Naive thymus-derived CD8-positive, alpha-beta T cell (primary cell): ENCODE measurements around the gene RDH12. TPM values are rescaled to one million over a fixed set of nuclear protein-coding genes. Genes with fewer than 3 reads are reported as not detected.

Experiments
- ATAC-seq, 2 donors: fragments of 150-1000 bp; cut with Tn5 transposase in 1 of 2; sonication (Bioruptor Pico), chemical (Tn5 transposase) in 1 of 2; 1 replicate in 1 of 2; 2 replicates in 1 of 2; pipeline ENCODE4 v1.10.0; 2021; ENCODE audit warnings: mild to moderate bottlenecking in 2 of 2, moderate library complexity in 2 of 2
- POLR2A ChIA-PET: fragments of 350-600 bp; sonication (Branson Sonifier 250); formaldehyde crosslinking; loops from one replicate; lab custom pipeline; 2021; ENCODE audit warnings: antibody characterized with exemption; lab: Charles Lee
- DNase-seq, 10 donors: peaks; one replicate each; pipeline versions ENCODE4 v3.0.0 to v3.0.0-alpha.2; 2020 to 2022
- H3K27ac Mint-ChIP-seq, 10 donors: one replicate each; pipeline ENCODE4 v1.8.0; 2020 to 2022; ENCODE audit warnings: mild to moderate bottlenecking in 10 of 10, mixed read lengths in 10 of 10, moderate library complexity in 4 of 10, inconsistent platforms in 1 of 10
- H3K27me3 Mint-ChIP-seq, 5 donors: one replicate each; pipeline ENCODE4 v1.8.0; 2021 to 2022; ENCODE audit warnings: mixed read lengths in 5 of 5
- H3K36me3 Mint-ChIP-seq, 3 donors: one replicate each; pipeline ENCODE4 v1.8.0; 2020 to 2022; ENCODE audit warnings: mixed read lengths in 3 of 3, mild to moderate bottlenecking in 2 of 3, inconsistent platforms in 1 of 3
- H3K4me1 Mint-ChIP-seq, 4 donors: one replicate each; pipeline ENCODE4 v1.8.0; 2021 to 2022; ENCODE audit warnings: mixed read lengths in 4 of 4
- H3K4me3 Mint-ChIP-seq, 10 donors: one replicate each; pipeline ENCODE4 v1.8.0; 2020 to 2022; ENCODE audit warnings: mild to moderate bottlenecking in 10 of 10, mixed read lengths in 10 of 10, moderate library complexity in 6 of 10, inconsistent platforms in 1 of 10
- H3K9me3 Mint-ChIP-seq, 9 donors: one replicate each; pipeline ENCODE4 v1.8.0; 2020 to 2022; ENCODE audit warnings: mixed read lengths in 9 of 9, mild to moderate bottlenecking in 3 of 9, inconsistent platforms in 1 of 9, moderate library complexity in 1 of 9
- polyA plus RNA-seq, 3 donors: library from polyadenylated mRNA; unstranded; fragments of 300-500 nt; fragmentation: Illumina TruSeq; gene quantifications; one replicate each; pipeline ENCODE4 v1.2.3, GENCODE V29; 2021
- total RNA-seq, 8 experiments: library from RNA in 2 of 8; stranded (reverse) in 2 of 8; gene quantifications; one replicate each; pipeline ENCODE4 v1.2.3 and lab custom pipeline; 2021 to 2026

RDH12 gene
- total and polyA plus RNA-seq, 5 experiments from 2014 or later, result not detected

DNA sequence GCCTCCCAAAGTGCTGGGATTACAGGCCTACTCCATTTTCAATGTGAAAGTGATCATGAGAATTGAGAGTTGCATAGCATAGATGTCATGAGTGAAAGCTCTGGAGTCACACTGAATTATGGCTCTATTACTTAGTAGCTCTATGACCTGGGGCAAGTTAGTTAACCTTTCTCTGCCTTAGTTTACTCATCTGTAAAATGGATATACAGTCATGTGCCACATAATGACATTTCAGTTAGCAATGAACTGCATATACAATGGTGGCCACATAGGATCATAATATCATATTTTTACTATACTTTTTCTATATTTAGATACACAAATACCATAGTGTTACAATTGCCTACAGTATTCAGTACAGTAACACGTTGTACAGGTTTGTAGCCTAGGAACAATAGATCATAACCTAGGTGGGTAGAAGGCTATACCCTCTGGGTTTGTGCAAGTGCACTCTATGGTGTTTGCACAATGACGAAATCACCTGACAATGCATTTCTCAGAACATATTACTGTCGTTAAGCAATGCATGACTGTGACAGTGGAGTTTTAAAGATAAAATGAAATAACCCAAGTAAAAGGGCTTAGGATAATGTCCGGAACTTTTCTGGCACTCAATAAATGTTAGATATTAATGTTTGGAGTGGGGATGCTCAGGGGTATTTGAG, 61.6 kb downstream of the RDH12 start:
- H3K27ac Mint-ChIP-seq, result no peak overlapping the region
- no peaks in the 10 kb centered on the region for H3K9me3 Mint-ChIP-seq
- peaks cover 0 to 84% (median 27%) of the 10 kb centered on the region in 3 donors for H3K36me3 Mint-ChIP-seq
- no peaks in the 10 kb centered on the region for H3K27me3 Mint-ChIP-seq
- DNase-seq, result no peak
- H3K4me1 Mint-ChIP-seq, result peaks cover 0 to 7% (median 0%) of the 10 kb centered on the region in 4 donors
- ATAC-seq, result no peak
- POLR2A ChIA-PET, result no interaction called here
- H3K4me3 Mint-ChIP-seq, result no peak overlapping the region

DNA sequence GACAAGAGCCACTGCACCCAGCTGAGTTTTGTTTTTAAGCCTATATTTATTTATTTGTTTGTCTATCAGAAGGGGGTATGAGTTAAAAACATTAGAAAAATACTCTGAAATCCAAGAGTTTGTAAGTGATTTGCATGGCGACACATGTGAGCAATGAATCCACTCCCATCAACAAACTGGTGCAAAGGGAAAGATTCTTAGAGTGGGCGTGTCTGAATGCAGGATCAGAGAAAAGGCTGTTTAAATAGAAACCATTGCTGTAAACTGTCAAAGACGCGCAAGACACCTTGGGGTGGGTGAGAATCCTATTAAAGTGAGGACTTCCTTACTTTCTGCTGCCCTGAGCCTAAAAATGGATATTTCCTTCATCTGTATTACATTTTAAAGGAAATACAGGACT, 62.8 kb downstream of the RDH12 start:
- POLR2A ChIA-PET, result no interaction called here
- H3K4me1 Mint-ChIP-seq, result peaks cover 0 to 7% (median 0%) of the 10 kb centered on the region in 4 donors
- ATAC-seq, result no peak
- peak overlapping the region in 1 of 10 donors; percentile 42 for H3K27ac Mint-ChIP-seq
- H3K27me3 Mint-ChIP-seq, result no peaks in the 10 kb centered on the region
- no peak overlapping the region for H3K4me3 Mint-ChIP-seq
- no peaks in the 10 kb centered on the region for H3K9me3 Mint-ChIP-seq
- peaks cover 0 to 89% (median 29%) of the 10 kb centered on the region in 3 donors for H3K36me3 Mint-ChIP-seq
- DNase-seq, result no peak

DNA sequence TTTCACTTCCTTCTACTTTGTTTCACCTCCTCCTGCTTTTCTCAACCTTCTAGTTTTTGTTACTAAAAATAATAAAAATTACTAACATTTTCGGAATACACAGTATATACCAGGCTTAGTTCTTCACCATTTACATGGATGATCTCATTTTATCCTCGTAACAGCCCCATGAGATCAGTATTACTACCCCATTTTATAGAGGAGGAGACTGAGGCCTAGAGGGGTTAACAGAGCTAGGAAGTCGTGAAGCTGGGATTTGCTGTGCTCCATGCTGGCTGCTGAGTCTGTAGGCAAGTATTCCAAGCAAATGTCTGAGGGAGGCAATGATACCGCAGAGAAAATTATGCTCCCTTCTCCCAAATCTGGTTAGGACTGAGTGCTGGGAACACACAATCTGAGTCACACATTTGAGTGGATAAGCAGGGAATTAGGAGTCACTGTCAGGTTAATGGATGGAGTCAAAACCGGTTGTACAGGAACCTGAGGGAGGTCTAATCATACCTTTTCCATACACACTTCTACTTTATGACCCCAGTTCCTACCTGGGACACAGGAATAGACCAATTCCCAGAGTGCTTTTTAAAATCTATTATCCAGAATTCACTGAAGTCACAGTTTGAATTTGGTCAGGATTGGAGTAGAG, 63.6 kb downstream of the RDH12 start:
- POLR2A ChIA-PET, result no interaction called here
- Mint-ChIP-seq H3K36me3 (peaks cover 0 to 89% (median 27%) of the 10 kb centered on the region in 3 donors), H3K27ac (no peak overlapping the region), H3K9me3 (no peaks in the 10 kb centered on the region), H3K27me3 (no peaks in the 10 kb centered on the region), H3K4me3 (no peak overlapping the region), H3K4me1 (peaks cover 0 to 7% (median 0%) of the 10 kb centered on the region in 4 donors)
- ATAC-seq (no peak), DNase-seq (no peak)

DNA sequence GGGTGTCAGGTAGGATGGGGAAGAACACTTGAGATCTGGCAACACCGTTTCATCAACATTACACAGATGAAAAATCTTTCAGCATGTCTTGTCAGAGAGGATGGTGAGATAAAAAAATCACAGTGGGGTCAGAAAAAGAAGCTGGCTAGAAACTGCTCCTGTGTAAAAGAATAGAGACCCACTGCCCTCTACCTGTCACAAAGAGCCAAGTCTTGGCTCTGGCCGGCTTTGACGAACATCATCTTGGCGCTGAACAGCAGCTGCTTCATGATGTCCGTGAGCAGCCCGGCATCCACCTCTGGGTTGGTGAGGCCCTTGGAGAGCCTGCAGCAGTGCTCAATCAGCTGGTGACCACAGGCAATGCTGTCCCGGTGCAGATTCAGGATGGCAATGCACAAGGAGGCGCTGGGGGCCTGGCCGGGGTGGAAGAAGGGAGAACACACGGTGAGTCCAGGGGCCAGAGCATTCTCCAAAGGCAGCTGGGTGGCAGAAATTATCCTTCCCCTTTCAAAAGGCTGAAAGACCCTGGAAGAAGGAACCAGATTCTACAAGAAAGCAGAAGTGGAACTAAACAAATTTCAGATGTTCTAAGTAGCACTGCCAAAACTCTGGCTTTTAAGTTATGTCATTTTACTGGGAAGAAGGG, 64.5 kb downstream of the RDH12 start:
- peak overlapping the region in 1 of 10 donors; percentile 49 for H3K27ac Mint-ChIP-seq
- POLR2A ChIA-PET, result no interaction called here
- no peak overlapping the region for H3K4me3 Mint-ChIP-seq
- peaks cover 0 to 7% (median 0%) of the 10 kb centered on the region in 4 donors for H3K4me1 Mint-ChIP-seq
- DNase-seq, result no peak
- no peaks in the 10 kb centered on the region for H3K9me3 Mint-ChIP-seq
- no peak for ATAC-seq
- no peaks in the 10 kb centered on the region for H3K27me3 Mint-ChIP-seq
- peaks cover 0 to 87% (median 24%) of the 10 kb centered on the region in 3 donors for H3K36me3 Mint-ChIP-seq

DNA sequence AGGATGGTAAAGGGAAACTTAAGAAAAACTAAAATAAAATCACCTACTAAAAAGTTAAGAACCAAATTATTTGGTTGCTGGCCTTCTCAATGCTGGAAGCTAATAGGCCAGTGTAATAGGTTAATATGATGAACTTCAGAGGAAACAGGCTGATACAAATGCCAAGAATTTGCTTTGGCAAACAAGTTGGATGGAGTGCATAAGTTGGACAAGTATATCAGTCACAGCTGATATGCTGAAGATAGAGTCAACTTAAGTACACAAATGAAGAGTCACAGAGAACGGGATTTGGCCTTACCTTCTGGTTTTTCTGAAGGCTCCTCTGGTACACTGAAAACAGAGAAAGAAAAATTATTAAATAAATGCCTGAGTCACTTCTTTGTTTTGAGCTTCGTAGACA, 66.5 kb downstream of the RDH12 start:
- ATAC-seq (no peak), DNase-seq (no peak)
- no peak overlapping the region for H3K4me3 Mint-ChIP-seq
- H3K4me1 Mint-ChIP-seq, result peaks cover 0 to 7% (median 0%) of the 10 kb centered on the region in 4 donors
- H3K36me3 Mint-ChIP-seq, result peaks cover 10 to 91% (median 38%) of the 10 kb centered on the region in 3 donors
- H3K27me3 Mint-ChIP-seq, result no peaks in the 10 kb centered on the region
- no peaks in the 10 kb centered on the region for H3K9me3 Mint-ChIP-seq
- peak overlapping the region in 1 of 10 donors; percentile 57 for H3K27ac Mint-ChIP-seq
- POLR2A ChIA-PET, result no interaction called here

DNA sequence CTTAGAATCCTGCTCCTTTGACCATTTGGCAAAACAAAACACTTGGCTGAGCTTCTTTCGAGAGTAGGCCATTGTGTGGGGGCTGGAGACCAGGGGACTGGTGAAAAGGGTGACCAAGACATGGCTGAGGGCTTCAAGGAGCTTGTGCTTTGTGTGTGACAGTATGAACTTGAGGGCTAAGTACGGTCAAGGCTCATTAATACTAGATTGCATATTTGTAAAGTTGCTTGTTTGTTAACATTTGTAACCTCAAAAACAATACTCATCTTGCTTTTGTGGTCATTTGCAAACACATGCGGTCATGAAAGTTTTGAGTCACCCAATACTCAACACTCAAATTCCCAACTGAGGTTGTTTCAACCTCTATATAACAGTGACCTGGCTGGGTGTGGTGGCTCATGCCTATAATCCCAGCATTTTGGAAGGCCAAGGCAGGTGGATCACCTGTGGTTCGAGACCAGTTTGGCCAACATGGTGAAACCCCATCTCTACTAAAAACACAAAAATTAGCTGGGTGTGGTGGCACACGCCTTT, 72.2 kb downstream of the RDH12 start:
- no peaks in the 10 kb centered on the region for H3K27me3 Mint-ChIP-seq
- no peak for ATAC-seq
- H3K4me3 Mint-ChIP-seq, result no peak overlapping the region
- no peaks in the 10 kb centered on the region for H3K9me3 Mint-ChIP-seq
- POLR2A ChIA-PET, result no interaction called here
- peak overlapping the region in 1 of 10 donors; percentile 66 for H3K27ac Mint-ChIP-seq
- H3K4me1 Mint-ChIP-seq, result no peaks in the 10 kb centered on the region
- H3K36me3 Mint-ChIP-seq, result peaks cover 16 to 95% (median 45%) of the 10 kb centered on the region in 3 donors
- DNase-seq, result no peak

DNA sequence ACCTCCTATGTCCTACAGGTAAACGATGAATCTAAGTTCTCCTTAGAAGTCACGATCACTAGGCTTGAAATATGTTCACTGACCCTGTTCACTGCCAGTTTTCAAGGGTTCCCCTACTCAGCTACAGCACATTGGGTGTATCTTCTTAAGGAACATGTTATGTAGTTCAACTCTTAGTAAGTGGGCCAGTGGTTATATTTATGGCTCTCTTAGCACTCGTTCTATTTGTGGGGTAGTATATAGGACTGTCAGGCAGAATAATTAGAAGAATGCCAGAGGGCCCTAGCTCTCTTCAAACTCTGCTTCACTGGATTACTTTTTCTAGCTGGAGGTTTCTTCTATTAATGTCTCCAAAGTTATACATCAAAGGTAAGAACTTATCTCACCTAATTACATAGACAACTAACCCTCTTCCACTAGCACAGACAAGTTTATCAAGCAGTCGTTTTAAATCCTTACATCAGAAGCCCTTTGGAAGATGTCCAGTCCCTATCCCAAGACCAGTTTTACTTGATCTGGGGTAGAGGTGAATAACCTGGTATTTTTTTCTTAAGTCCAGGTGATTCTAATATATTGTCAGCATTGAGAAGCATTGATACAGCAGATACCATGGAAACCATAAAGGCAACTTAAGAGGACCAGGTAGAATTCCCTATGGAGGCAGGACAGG, 75.1 kb downstream of the RDH12 start:
- Mint-ChIP-seq H3K27ac (no peak overlapping the region), H3K36me3 (peaks cover 16 to 98% (median 47%) of the 10 kb centered on the region in 3 donors), H3K9me3 (no peaks in the 10 kb centered on the region), H3K4me1 (no peaks in the 10 kb centered on the region), H3K27me3 (no peaks in the 10 kb centered on the region), H3K4me3 (no peak overlapping the region)
- ATAC-seq (no peak), DNase-seq (no peak)
- POLR2A ChIA-PET, result no interaction called here

DNA sequence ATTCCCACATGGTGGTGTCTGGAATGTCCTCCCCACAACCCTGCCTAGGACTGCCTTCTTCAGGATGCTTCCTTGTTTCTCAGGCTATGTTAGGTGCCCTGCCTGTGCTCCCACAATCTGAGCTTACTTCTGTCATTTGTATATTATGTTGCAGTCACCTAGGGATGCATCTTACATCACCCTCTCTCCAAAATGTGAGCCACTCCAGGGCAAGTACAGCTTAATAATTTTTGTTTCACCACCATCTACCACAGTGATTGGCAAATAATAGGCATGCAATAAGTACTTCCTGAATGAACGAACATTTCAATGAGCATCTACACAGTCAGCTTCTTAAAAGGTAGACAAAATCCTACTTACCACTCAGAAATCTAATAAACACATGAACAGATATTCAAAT, 77.1 kb downstream of the RDH12 start:
- no peak for DNase-seq

DNA sequence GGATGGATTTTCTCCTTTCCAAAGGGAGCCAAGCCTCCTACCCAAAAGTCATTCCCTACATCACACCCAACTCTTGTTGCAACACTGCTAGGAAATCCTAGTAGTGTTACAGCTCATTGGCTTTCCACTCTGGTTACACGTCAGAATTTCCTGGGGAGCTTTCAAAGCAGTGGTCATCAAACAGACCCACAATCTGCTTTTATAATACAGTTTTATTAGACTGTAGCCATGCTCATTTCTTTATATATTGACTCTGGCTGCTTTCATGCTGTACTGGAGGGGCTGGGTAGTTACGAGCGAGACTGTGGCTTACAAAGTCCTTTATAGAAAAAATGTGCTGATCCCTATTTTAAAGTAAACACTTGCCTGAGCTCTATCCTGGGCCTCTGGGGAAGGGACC, 80.4 kb downstream of the RDH12 start:
- POLR2A ChIA-PET, result no interaction called here
- H3K36me3 Mint-ChIP-seq, result peaks cover 9 to 98% (median 48%) of the 10 kb centered on the region in 3 donors
- H3K27me3 Mint-ChIP-seq, result no peaks in the 10 kb centered on the region
- DNase-seq (no peak), ATAC-seq (no peak)
- H3K27ac Mint-ChIP-seq, result peak overlapping the region in 1 of 10 donors; percentile 8
- H3K4me3 Mint-ChIP-seq, result no peak overlapping the region
- H3K4me1 Mint-ChIP-seq, result no peaks in the 10 kb centered on the region
- no peaks in the 10 kb centered on the region for H3K9me3 Mint-ChIP-seq

More for the DNA sequence above, 77.1 kb downstream of the RDH12 start:
- Mint-ChIP-seq H3K4me3 (no peak overlapping the region), H3K4me1 (no peaks in the 10 kb centered on the region), H3K36me3 (peaks cover 11 to 98% (median 47%) of the 10 kb centered on the region in 3 donors), H3K27ac (peak overlapping the region in 2 of 10 donors; percentile 4 to 68), H3K27me3 (no peaks in the 10 kb centered on the region), H3K9me3 (no peaks in the 10 kb centered on the region)
- no peak for ATAC-seq
- POLR2A ChIA-PET, result no interaction called here

Other genes starting within 250 kb of the RDH12 start
- gene TMEM229B, start 213.2 kb upstream of the RDH12 start, total RNA-seq, result 10 to 100 TPM; 22.5 to 25.6 TPM
- gene TMEM229B, start 213.2 kb upstream of the RDH12 start, polyA plus RNA-seq, result 10 to 100 TPM; 17.2 to 27.5 (median 17.3) TPM
- 1 to 10 TPM; 1.0 to 1.4 TPM for gene PLEKHH1, start 168.6 kb upstream of the RDH12 start, total RNA-seq
- under 1 TPM in 2 of 3 donors, not detected in 1; 0.06 to 0.07 TPM for gene PLEKHH1, start 168.6 kb upstream of the RDH12 start, polyA plus RNA-seq
- gene PIGH, start 101.6 kb upstream of the RDH12 start, total RNA-seq, result 10 to 100 TPM; 32.1 to 37.5 TPM
- gene PIGH, start 101.6 kb upstream of the RDH12 start, polyA plus RNA-seq, result 10 to 100 TPM; 24.6 to 44.5 (median 35.3) TPM
- gene ARG2, start 82.0 kb upstream of the RDH12 start, total RNA-seq, result 1 to 10 TPM in 1 of 2 experiments, under 1 TPM in 1; 0.78 to 1.1 TPM
- under 1 TPM in 2 of 3 donors, not detected in 1; 0.32 to 0.88 TPM for gene ARG2, start 82.0 kb upstream of the RDH12 start, polyA plus RNA-seq
- gene VTI1B, start 27.3 kb upstream of the RDH12 start, total RNA-seq, result 10 to 100 TPM; 70.6 to 74.2 TPM
- 10 to 100 TPM; 64.4 to 87.9 (median 83.1) TPM for gene VTI1B, start 27.3 kb upstream of the RDH12 start, polyA plus RNA-seq
- gene RDH11, start 6.1 kb upstream of the RDH12 start, total RNA-seq, result 10 to 100 TPM; 43.5 to 43.7 TPM
- gene RDH11, start 6.1 kb upstream of the RDH12 start, polyA plus RNA-seq, result 10 to 100 TPM; 74.7 to 87.6 (median 79.3) TPM
- 10 to 100 TPM; 38.1 to 40.5 TPM for gene ZFYVE26, start 114.7 kb downstream of the RDH12 start, total RNA-seq
- gene ZFYVE26, start 114.7 kb downstream of the RDH12 start, polyA plus RNA-seq, result 1 to 10 TPM; 2.7 to 3.7 (median 3.6) TPM
- gene RAD51B, start 117.9 kb downstream of the RDH12 start, total RNA-seq, result 10 to 100 TPM; 27.6 to 30.0 TPM
- gene RAD51B, start 117.9 kb downstream of the RDH12 start, polyA plus RNA-seq, result 10 to 100 TPM; 15.1 to 26.4 (median 18.9) TPM